Measurements from ENCODE around the gene SLC25A46.
A peak's percentile ranks its signal among the peaks of the same experiment; 100 is the strongest.
"Not testable (repeated sequence)": the region's sequence is repeated elsewhere in the genome, so short reads cannot be mapped to it uniquely, and the experiment has no call there.

The SLC25A46 gene

GRCh38 chr5:110707260-110707844, 31.5 kb upstream of the SLC25A46 start:
- TF ChIP-seq ZFX (IDR thresholded peaks at IDR 0.05; ENCODE audit: borderline replicate concordance) = no peak
- no peak for TF ChIP-seq CTCF (IDR thresholded peaks at IDR 0.05)
- H3K27ac ChIP-seq = no peak overlapping the region

- no peak overlapping the region for H3K27ac ChIP-seq
- TF ChIP-seq ZFX (IDR thresholded peaks at IDR 0.05; ENCODE audit: borderline replicate concordance) (no peak), CTCF (IDR thresholded peaks at IDR 0.05) (no peak)
These were observed 22.3 kb upstream of the SLC25A46 start for GRCh38 chr5:110716247-110717245.

GRCh38 chr5:110718311-110718710, 20.5 kb upstream of the SLC25A46 start:
- TF ChIP-seq ZFX (IDR thresholded peaks at IDR 0.05; ENCODE audit: borderline replicate concordance) (no peak), CTCF (IDR thresholded peaks at IDR 0.05) (no peak)
- no peak overlapping the region for H3K27ac ChIP-seq

GRCh38 chr5:110726249-110727024, 12.4 kb upstream of the SLC25A46 start, which contains the start of gene TMEM232:
TMEM232 (minus strand) TSS chr5:110726671; CDS start chr5:110667352, 59,319 bp downstream.
- TF ChIP-seq ZFX (IDR thresholded peaks at IDR 0.05; ENCODE audit: borderline replicate concordance) = no peak
- no peak for TF ChIP-seq CTCF (IDR thresholded peaks at IDR 0.05)
- peak within 1 kb of the TSS; percentile 64 for H3K27ac ChIP-seq

DNA sequence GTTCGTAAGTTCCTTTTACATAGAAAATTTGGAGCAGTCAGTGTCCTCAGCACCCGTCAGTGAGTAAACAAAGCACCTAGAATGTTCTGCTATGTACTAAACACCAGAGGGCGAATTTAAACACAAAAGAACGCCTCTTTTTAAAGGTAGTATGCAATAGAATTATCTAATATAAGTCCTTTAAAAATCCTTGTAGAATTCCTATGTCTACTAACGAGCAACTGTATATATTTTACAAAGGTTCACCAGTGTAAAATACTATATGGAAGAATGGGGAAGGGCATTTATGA, 11.8 kb upstream of the SLC25A46 start:
- TF ChIP-seq ZFX (IDR thresholded peaks at IDR 0.05; ENCODE audit: borderline replicate concordance) (no peak), CTCF (IDR thresholded peaks at IDR 0.05) (peak; percentile 57)
- peak overlapping the region; percentile 64 for H3K27ac ChIP-seq

- H3K27ac ChIP-seq = not testable (repeated sequence)
These were observed 7.3 kb upstream of the SLC25A46 start for GRCh38 chr5:110731499-110731898.

DNA sequence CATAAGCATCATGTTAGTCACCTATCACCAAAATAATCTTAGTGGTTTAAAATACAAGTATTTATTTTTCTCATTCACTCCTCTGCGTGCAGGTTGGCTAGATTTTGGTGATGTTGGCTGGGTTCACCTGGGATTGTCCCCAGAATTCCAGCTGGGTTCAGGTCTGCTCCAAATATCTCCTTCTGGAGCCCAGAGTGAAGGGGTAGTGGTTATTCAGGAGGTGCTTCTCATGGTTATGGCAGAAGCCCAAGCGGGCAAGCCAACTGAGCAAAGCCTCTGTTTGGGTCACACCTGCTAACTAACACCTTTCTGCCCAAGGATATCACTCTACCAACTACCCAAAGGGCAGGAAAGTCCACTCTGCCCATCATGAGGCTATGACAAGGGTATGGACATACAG, 4.7 kb upstream of the SLC25A46 start:
- H3K27ac ChIP-seq = no peak overlapping the region
- TF ChIP-seq CTCF (IDR thresholded peaks at IDR 0.05) (no peak), ZFX (IDR thresholded peaks at IDR 0.05; ENCODE audit: borderline replicate concordance) (no peak)
